ENCODE results near the gene SYNJ2.

Gene SYNJ2

GRCh38 chr6:157975456-157975855 is 6.2 kb upstream of the SYNJ2 start:
- Histone ChIP-seq H3K4me2 (no peak overlapping the region), H3K9me3 (replicated peaks in 1 of 11) (no peaks in the 10 kb centered on the region), H4K20me1 (peaks cover 0 to 10% (median 0%) of the 10 kb centered on the region in 11 experiments; a peak in 3 of 22 replicates), H3K27me3 (peaks cover 0 to 11% (median 4%) of the 10 kb centered on the region in 11 experiments; a peak in 18 of 22 replicates), H3K9ac (no peak overlapping the region), H3K36me3 (no peaks in the 10 kb centered on the region), H3K27ac (no peak overlapping the region), H3K4me3 (no peak overlapping the region), H3K4me1 (peaks cover 10 to 30% (median 20%) of the 10 kb centered on the region in 10 experiments)
- no peak for TF ChIP-seq Cebpa-rat (IDR thresholded peaks at IDR 0.05)

GRCh38 chr6:157976345-157977175 is 5.1 kb upstream of the SYNJ2 start:
- H4K20me1 ChIP-seq: peaks cover 0 to 21% (median 0%) of the 10 kb centered on the region in 11 experiments; a peak in 3 of 22 replicates
- peaks cover 15 to 33% (median 29%) of the 10 kb centered on the region in 10 experiments for H3K4me1 ChIP-seq
- no peaks in the 10 kb centered on the region for H3K36me3 ChIP-seq
- no peak overlapping the region for H3K4me2 ChIP-seq
- no peak overlapping the region for H3K4me3 ChIP-seq
- H3K27ac ChIP-seq: no peak overlapping the region
- no peaks in the 10 kb centered on the region for H3K9me3 ChIP-seq (replicated peaks in 1 of 11)
- TF ChIP-seq Cebpa-rat (IDR thresholded peaks at IDR 0.05): no peak
- peaks cover 9 to 22% (median 15%) of the 10 kb centered on the region in 11 experiments; a peak in 21 of 22 replicates for H3K27me3 ChIP-seq
- no peak overlapping the region for H3K9ac ChIP-seq

- no peaks in the 10 kb centered on the region for H3K9me3 ChIP-seq (replicated peaks in 1 of 11)
- H3K27me3 ChIP-seq: peaks cover 17 to 29% (median 22%) of the 10 kb centered on the region in 11 experiments; a peak in 21 of 22 replicates
- no peaks in the 10 kb centered on the region for H3K36me3 ChIP-seq
- H3K4me1 ChIP-seq: peaks cover 15 to 40% (median 34%) of the 10 kb centered on the region in 10 experiments
- no peak overlapping the region for H3K4me3 ChIP-seq
- no peak overlapping the region for H3K9ac ChIP-seq
- TF ChIP-seq Cebpa-rat (IDR thresholded peaks at IDR 0.05): no peak
- H4K20me1 ChIP-seq: peaks cover 0 to 28% (median 0%) of the 10 kb centered on the region in 11 experiments; a peak in 3 of 22 replicates
- H3K27ac ChIP-seq: no peak overlapping the region
- no peak overlapping the region for H3K4me2 ChIP-seq
Observed at GRCh38 chr6:157977176-157977804, 4.4 kb upstream of the SYNJ2 start.

- Histone ChIP-seq H3K4me3 (no peak overlapping the region), H3K9me3 (replicated peaks in 1 of 11) (no peaks in the 10 kb centered on the region), H3K27ac (no peak overlapping the region), H3K36me3 (no peaks in the 10 kb centered on the region), H3K4me2 (peak overlapping the region in 6 of 11 experiments; percentile 70 to 100 (median 99); a peak in 8 of 22 replicates), H4K20me1 (peaks cover 0 to 30% (median 0%) of the 10 kb centered on the region in 11 experiments; a peak in 4 of 22 replicates), H3K9ac (no peak overlapping the region), H3K27me3 (peaks cover 17 to 38% (median 28%) of the 10 kb centered on the region in 11 experiments; a peak in 21 of 22 replicates), H3K4me1 (peaks cover 15 to 49% (median 44%) of the 10 kb centered on the region in 10 experiments)
- no peak for TF ChIP-seq Cebpa-rat (IDR thresholded peaks at IDR 0.05)
Observed at GRCh38 chr6:157978021-157978783, 3.5 kb upstream of the SYNJ2 start.

GRCh38 chr6:157980288-157981131 is 1.2 kb upstream of the SYNJ2 start:
- Histone ChIP-seq H3K9ac (peak overlapping the region in 6 of 11 experiments; percentile 73 to 87 (median 84); a peak in 8 of 22 replicates), H3K4me1 (peaks cover 26 to 72% (median 67%) of the 10 kb centered on the region in 10 experiments), H3K4me2 (peak overlapping the region; percentile 98 to 100 (median 99)), H3K9me3 (replicated peaks in 1 of 11) (no peaks in the 10 kb centered on the region), H3K27ac (peak overlapping the region in 4 of 11 experiments; percentile 71 to 82 (median 79); a peak in 5 of 22 replicates), H4K20me1 (peaks cover 0 to 34% (median 0%) of the 10 kb centered on the region in 11 experiments; a peak in 6 of 22 replicates), H3K4me3 (peak overlapping the region; percentile 71 to 84 (median 78)), H3K27me3 (peaks cover 17 to 61% (median 28%) of the 10 kb centered on the region in 11 experiments; a peak in 21 of 22 replicates), H3K36me3 (no peaks in the 10 kb centered on the region)
- TF ChIP-seq Cebpa-rat (IDR thresholded peaks at IDR 0.05): no peak

- Histone ChIP-seq H3K4me2 (peak overlapping the region; percentile 98 to 100 (median 99)), H3K4me3 (peak overlapping the region; percentile 71 to 84 (median 78)), H3K27ac (peak overlapping the region in 8 of 11 experiments; percentile 46 to 82 (median 72); a peak in 13 of 22 replicates), H4K20me1 (peaks cover 0 to 34% (median 0%) of the 10 kb centered on the region in 11 experiments; a peak in 6 of 22 replicates), H3K9ac (peak overlapping the region in 10 of 11 experiments; percentile 72 to 87 (median 77); a peak in 20 of 22 replicates), H3K36me3 (no peaks in the 10 kb centered on the region), H3K4me1 (peaks cover 26 to 78% (median 72%) of the 10 kb centered on the region in 10 experiments), H3K27me3 (peaks cover 17 to 64% (median 28%) of the 10 kb centered on the region in 11 experiments; a peak in 21 of 22 replicates), H3K9me3 (replicated peaks in 1 of 11) (no peaks in the 10 kb centered on the region)
- TF ChIP-seq Cebpa-rat (IDR thresholded peaks at IDR 0.05): no peak
Observed at GRCh38 chr6:157981132-157981394, 600 bp upstream of the SYNJ2 start.

- no peaks in the 10 kb centered on the region for H3K36me3 ChIP-seq
- peaks cover 17 to 66% (median 28%) of the 10 kb centered on the region in 11 experiments; a peak in 21 of 22 replicates for H3K27me3 ChIP-seq
- H3K4me2 ChIP-seq: peak overlapping the region; percentile 98 to 100 (median 99)
- TF ChIP-seq Cebpa-rat (IDR thresholded peaks at IDR 0.05): no peak
- H3K4me1 ChIP-seq: peaks cover 26 to 83% (median 76%) of the 10 kb centered on the region in 10 experiments
- peak overlapping the region; percentile 40 to 82 (median 68); a peak in 21 of 22 replicates for H3K27ac ChIP-seq
- peaks cover 0 to 34% (median 0%) of the 10 kb centered on the region in 11 experiments; a peak in 6 of 22 replicates for H4K20me1 ChIP-seq
- peak overlapping the region; percentile 72 to 87 (median 77) for H3K9ac ChIP-seq
- H3K9me3 ChIP-seq (replicated peaks in 1 of 11): no peaks in the 10 kb centered on the region
- peak overlapping the region; percentile 71 to 84 (median 78) for H3K4me3 ChIP-seq
Observed at GRCh38 chr6:157982102-157982562, 469 bp downstream of the SYNJ2 start.

All from BLaER1 treated with 17β-estradiol and CSF1 and Interleukin-3, amounts not matched to agents 10 nM and 100 nM (cell line).